ENCODE results near the gene G6PD. TPM values are rescaled to one million over a fixed set of nuclear protein-coding genes. Genes with fewer than 3 reads are reported as not detected.
A peak's percentile ranks its signal among the peaks of the same experiment; 100 is the strongest.

Gene G6PD
- total and polyA plus RNA-seq, 8 donors, result 6.7 to 17.9 (median 12.4) TPM

- no peaks in the 10 kb centered on the region for H3K4me1 ChIP-seq
- 69 to 80% methylated on average over 8 of the region's 8 CpGs for WGBS, 2 donors
- no peak for ATAC-seq
- H3K9me3 ChIP-seq, result no peaks in the 10 kb centered on the region
- intact Hi-C loops (cut with DNase I), result no loop called here
- TF ChIP-seq, protein P1, sequence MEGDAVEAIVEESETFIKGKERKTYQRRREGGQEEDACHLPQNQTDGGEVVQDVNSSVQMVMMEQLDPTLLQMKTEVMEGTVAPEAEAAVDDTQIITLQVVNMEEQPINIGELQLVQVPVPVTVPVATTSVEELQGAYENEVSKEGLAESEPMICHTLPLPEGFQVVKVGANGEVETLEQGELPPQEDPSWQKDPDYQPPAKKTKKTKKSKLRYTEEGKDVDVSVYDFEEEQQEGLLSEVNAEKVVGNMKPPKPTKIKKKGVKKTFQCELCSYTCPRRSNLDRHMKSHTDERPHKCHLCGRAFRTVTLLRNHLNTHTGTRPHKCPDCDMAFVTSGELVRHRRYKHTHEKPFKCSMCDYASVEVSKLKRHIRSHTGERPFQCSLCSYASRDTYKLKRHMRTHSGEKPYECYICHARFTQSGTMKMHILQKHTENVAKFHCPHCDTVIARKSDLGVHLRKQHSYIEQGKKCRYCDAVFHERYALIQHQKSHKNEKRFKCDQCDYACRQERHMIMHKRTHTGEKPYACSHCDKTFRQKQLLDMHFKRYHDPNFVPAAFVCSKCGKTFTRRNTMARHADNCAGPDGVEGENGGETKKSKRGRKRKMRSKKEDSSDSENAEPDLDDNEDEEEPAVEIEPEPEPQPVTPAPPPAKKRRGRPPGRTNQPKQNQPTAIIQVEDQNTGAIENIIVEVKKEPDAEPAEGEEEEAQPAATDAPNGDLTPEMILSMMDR (IDR thresholded peaks at IDR 0.05), result no peak
- H3K27me3 ChIP-seq, result no peaks in the 10 kb centered on the region
- no peak overlapping the region for H3K27ac ChIP-seq
- no peak for FAIRE-seq
- H3K4me3 ChIP-seq, result no peak overlapping the region
- no peaks in the 10 kb centered on the region for H3K36me3 ChIP-seq
- DNase-seq, result no peak
These were observed 7.6 kb downstream of the G6PD start for GRCh38 chrX:154539077-154539476.

DNA sequence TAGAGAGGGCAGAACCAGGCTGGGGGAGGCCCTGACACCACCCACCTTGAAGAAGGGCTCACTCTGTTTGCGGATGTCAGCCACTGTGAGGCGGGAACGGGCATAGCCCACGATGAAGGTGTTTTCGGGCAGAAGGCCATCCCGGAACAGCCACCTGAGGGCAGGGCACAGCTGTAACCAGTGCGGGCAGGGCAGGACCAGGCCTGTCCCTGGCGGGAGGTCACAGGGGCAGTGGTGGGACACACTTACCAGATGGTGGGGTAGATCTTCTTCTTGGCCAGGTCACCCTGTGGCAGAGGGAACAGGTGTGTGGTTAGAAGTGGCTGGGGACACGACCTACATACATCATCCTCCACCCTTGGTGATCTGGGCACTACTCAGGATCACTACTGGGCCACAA lies 10.8 kb downstream of the G6PD start:
- TF ChIP-seq, protein P1 (IDR thresholded peaks at IDR 0.05), result no peak
- Histone ChIP-seq H3K36me3 (no peaks in the 10 kb centered on the region), H3K4me1 (no peaks in the 10 kb centered on the region), H3K27me3 (no peaks in the 10 kb centered on the region), H3K9me3 (no peaks in the 10 kb centered on the region), H3K4me3 (no peak overlapping the region), H3K27ac (no peak overlapping the region)
- no peak for ATAC-seq
- DNase-seq, result no peak
- no peak for FAIRE-seq
- intact Hi-C loops (cut with DNase I), result no loop called here
- 64 to 74% methylated on average over 9 of the region's 9 CpGs for WGBS, 2 donors

DNA sequence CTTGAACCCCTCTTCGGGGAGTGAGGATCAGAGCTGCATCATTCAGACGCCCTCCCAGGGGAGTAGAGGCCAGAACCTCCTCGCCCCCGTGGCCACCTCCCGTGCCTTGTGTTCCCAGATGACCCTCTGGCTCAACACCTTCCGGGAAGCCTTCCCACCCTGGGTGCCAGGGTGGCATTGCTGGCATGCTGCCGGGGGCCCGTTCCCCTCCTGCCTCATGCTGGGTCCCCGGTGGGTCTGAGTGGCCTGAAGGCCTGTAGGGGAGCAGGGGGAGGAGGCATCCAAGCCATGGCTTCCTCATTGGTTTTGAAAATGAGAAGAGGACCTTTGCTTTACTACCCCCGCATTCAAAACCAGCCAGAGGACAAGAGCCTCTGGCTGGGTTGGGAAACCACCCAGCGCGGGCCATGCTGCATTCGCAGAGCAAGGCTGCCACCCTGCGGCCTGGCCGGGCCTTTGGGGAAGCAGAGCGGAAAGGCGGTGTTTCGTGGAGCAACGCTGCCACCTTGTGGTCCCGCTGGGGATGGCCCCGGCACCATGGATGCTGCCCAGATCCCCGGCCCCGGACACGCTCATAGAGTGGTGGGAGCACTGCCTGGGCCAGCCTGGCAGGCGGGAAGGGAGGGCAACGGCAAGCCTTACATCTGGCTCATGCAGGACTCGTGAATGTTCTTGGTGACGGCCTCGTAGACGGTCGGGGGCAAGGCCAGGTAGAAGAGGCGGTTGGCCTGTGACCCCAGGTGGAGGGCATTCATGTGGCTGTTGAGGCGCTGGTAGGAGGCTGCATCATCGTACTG lies 11.9 kb downstream of the G6PD start:
- FAIRE-seq (peak; percentile 91), ATAC-seq (peak; percentile 95 to 100 (median 98)), DNase-seq (peak; percentile 77 to 98 (median 94))
- 20 to 23% methylated on average over 34 of the region's 34 CpGs for WGBS, 2 donors
- Histone ChIP-seq H3K4me3 (no peak overlapping the region), H3K36me3 (no peaks in the 10 kb centered on the region), H3K27ac (no peak overlapping the region), H3K27me3 (no peaks in the 10 kb centered on the region), H3K9me3 (no peaks in the 10 kb centered on the region), H3K4me1 (no peaks in the 10 kb centered on the region)
- TF ChIP-seq, protein P1 (IDR thresholded peaks at IDR 0.05), result peak; percentile 99 to 100 (median 99)
- intact Hi-C loops (cut with DNase I), result no loop called here

GRCh38 chrX:154532690-154533089 lies 14.0 kb downstream of the G6PD start:
- ATAC-seq, result no peak
- no peak for FAIRE-seq
- Histone ChIP-seq H3K4me1 (no peaks in the 10 kb centered on the region), H3K9me3 (no peaks in the 10 kb centered on the region), H3K27me3 (no peaks in the 10 kb centered on the region), H3K27ac (no peak overlapping the region), H3K36me3 (no peaks in the 10 kb centered on the region), H3K4me3 (no peak overlapping the region)
- 86 to 93% methylated on average over 23 of the region's 23 CpGs for WGBS, 2 donors
- TF ChIP-seq, protein P1 (IDR thresholded peaks at IDR 0.05), result no peak
- intact Hi-C loops (cut with DNase I), result no loop called here
- DNase-seq, result no peak

- Histone ChIP-seq H3K9me3 (no peaks in the 10 kb centered on the region), H3K4me3 (no peak overlapping the region), H3K27me3 (no peaks in the 10 kb centered on the region), H3K27ac (no peak overlapping the region), H3K36me3 (no peaks in the 10 kb centered on the region), H3K4me1 (peaks cover 0 to 2% (median 0%) of the 10 kb centered on the region in 3 donors)
- ATAC-seq (no peak), DNase-seq (no peak), FAIRE-seq (no peak)
- TF ChIP-seq, protein P1 (IDR thresholded peaks at IDR 0.05), result no peak
- WGBS, 2 donors, result 74 to 81% methylated on average over 14 to 16 of the region's 16 CpGs
- intact Hi-C loops (cut with DNase I), result no loop called here
These were observed 15.0 kb downstream of the G6PD start for GRCh38 chrX:154531626-154532025.

All from pancreas (tissue), 10 donors.